Retinal pigment epithelial cell (primary cell): ENCODE data around the gene FADS6.

ENCODE experiments used
- DNase-seq: peaks from one replicate; pipeline ENCODE4 v3.0.0-alpha.2; 2010; ENCODE audit warnings: low read depth
- H3K4me3 ChIP-seq: 2 replicates; pipeline ENCODE4 v1.5.1; 2011; ENCODE audit warnings: mild to moderate bottlenecking, low read length, control low read depth, moderate library complexity
- CTCF ChIP-seq: conservative IDR thresholded peaks from 2 replicates; pipeline ENCODE4 v1.5.1; 2011; ENCODE audit warnings: low read depth, low read length, control low read depth, inconsistent platforms

Gene FADS6

DNA sequence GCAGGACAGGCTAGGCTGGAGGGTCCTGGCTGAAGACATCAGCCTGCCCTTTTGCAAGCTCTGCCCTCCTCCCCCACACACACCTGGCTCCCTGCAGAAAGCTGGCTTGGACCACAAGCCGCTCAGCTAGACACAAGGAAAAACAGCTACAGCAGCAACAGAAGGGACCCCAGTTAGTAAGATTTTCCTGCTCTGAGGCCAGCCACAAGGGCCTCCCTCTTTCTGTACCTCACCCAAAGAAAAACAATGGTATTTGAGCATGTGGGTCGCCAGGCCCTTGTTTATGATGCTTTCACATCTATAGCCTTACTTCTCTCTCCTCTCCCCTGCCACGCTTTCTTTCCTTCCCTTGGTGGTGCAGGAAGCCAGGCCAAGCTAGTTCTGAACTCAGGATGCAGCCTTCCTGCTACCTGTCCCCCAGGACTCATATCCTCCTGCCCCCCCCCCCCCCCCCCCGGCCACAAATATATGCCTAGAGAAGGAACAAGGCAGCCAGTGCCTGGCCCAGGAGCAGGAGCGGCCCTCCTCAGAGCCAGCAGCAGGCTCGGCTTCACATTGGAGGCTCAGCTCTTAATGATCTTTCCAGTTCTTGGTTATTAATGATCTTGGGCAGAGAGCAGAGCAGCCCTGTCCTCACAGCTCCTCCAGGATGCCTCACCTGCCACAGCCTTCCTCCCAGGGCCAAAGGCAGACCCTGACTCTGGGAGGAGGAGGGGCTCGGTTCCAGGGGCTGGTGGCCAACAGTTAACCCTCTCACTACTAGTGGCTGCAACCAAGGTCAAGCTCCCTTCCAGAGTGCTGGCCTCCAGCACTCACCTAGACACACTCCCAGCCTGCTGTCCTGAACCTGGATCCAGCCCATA, 53.2 kb downstream of the FADS6 start:
- TF ChIP-seq CTCF, result no peak
- no peak overlapping the region for H3K4me3 ChIP-seq
- DNase-seq, result no peak

DNA sequence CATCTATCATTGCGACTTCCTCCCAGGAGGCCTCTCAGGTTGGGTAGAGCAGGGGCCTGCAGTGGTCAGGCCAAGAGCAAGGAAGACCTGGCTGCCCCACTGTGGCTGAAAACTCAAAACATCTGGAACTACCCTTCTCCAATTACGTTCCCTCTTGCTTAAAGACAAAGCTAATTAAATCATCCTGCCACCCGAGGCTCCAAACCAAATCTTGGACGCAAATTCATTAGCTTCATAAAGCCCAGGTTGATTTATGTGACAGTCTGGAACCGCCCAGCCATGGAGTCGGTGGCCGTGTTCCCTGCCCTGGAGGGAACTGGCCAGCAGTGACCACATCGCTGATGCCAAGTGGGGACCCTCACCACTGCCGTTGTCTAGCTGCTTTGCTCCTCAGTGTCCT, 55.2 kb downstream of the FADS6 start:
- DNase-seq, result no peak
- no peak overlapping the region for H3K4me3 ChIP-seq
- no peak for TF ChIP-seq CTCF

DNA sequence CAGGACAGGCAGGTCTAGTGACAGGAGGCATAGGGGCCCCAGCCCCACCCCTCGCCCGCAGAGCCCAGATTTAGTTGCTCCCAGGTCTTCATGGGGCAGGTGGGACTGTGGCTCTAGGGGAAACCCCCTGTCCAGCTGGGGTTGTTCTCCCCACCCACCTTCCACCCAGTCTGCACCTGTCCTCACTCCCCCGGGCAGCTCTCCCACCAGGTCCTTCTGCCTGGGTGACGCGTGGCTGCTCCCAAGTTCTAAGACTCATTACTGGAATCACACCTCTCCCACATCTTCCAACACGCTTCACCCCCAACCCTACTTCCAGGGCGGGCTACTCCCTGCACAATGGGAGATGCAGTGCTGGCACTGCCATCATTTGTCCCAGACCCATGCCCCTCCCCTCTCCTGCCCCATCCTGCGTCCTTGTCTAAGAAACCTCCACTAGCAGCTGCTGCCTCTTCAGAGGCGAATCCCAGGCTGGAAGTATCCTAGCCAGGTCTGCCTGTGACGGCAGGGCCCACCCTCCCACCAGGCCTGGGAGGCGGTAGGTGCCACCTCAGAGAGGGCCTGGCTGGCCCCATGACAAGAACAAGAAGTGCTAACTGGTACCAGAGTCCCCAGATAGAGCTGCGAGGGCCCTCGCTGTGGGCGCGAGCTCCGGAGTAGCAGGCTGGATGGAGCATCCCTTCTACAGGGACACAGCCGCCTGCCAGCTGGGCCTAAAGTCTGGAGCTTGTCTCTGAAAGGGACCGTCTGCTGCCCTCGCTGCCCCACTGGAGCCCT, 56.6 kb downstream of the FADS6 start:
- TF ChIP-seq CTCF, result no peak

GRCh38 chr17:74836191-74836590, 57.2 kb downstream of the FADS6 start:
- H3K4me3 ChIP-seq, result no peak overlapping the region

More for the DNA sequence above, 56.6 kb downstream of the FADS6 start:
- no peak for DNase-seq
- H3K4me3 ChIP-seq, result no peak overlapping the region

DNA sequence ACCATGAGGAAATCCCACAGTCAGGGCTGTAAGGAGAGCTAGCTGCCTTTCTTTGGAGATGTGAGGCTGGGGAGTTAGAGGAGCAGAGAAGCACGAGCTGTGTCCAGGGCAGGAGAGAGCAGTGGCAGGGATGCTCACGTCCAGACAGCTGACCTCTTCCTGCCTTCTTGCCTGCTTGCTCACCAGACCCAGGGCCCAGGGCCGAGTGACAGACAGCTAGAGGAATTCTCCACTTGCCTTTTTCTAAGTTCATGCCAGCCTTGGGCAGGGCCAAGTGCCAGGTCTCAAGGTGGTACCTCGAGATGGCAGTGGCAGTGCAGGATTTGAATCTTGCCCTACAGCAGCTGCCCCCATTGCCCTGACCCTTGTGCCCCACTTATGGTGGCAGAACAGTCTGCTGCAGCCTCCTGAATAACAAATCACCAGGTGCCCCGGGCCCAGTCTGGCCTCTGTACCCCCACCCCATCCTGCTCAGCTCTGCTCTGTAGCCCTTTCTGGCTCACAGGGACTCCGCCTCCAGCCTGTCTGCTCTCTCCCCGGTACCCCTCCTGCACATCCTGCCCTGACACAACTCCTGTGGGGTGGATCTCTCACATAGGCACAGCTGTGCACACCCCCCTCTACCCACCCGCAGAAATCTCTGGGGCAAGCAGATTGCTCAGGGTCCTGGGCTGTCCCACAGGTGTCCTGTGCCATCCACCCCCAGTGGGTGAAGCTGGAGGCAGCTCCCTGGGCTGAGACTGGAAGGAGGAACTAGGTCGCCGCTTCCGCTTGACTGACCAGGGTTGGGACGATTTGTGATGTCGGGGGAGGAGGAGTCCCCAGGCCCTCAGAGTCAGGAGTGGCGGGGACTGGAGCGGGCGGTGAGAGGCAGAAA, 59.7 kb downstream of the FADS6 start:
- H3K4me3 ChIP-seq, result no peak overlapping the region
- TF ChIP-seq CTCF, result no peak

More at GRCh38 chr17:74836191-74836590, 57.2 kb downstream of the FADS6 start:
- no peak for DNase-seq
- no peak for TF ChIP-seq CTCF

DNA sequence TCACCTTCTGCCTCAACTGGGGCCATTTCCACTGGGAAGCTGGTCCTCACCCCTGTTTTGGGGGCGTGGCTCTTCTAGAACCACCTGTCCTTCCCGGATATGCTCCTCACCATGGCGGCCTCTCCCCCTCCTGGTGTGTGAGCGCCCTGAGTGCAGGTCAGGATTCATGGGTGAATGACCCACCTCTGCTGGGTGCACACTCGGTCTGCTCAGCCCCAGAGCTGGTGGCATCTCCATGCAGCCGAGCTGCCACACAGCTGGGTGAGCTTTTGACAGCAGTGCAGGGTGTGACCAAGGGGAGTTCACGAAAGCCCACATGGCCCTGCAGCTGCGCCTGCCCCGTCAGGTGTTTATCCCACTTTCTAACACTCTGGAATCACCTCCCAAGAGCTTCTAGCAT, 61.0 kb downstream of the FADS6 start:
- no peak overlapping the region for H3K4me3 ChIP-seq
- TF ChIP-seq CTCF, result no peak
- no peak for DNase-seq

More for the DNA sequence above, 59.7 kb downstream of the FADS6 start:
- DNase-seq, result no peak
